CD4-positive, alpha-beta memory T cell (primary cell): ENCODE results near the gene CYP26B1. TPM values are rescaled to one million over a fixed set of nuclear protein-coding genes. Genes with fewer than 3 reads are reported as not detected.

Source experiments
- CTCF ChIA-PET: fragments of 350-600 bp; sonication (Branson Sonifier 250); formaldehyde crosslinking; loops from one replicate; lab custom pipeline; 2021; ENCODE audit warnings: inconsistent platforms; ENCODE audit not compliant: partially characterized antibody; lab: Charles Lee
- POLR2A ChIA-PET: fragments of 350-600 bp; sonication (Branson Sonifier 250); formaldehyde crosslinking; loops from one replicate; lab custom pipeline; 2021; ENCODE audit not compliant: partially characterized antibody; lab: Charles Lee
- DNase-seq, 5 donors: peaks; one replicate each; pipeline versions ENCODE4 v3.0.0 to v3.0.0-alpha.2; 2020 to 2022; ENCODE audit warnings: mixed read lengths in 1 of 5
- H3K27ac ChIP-seq: one replicate; pipeline ENCODE4 v1.7.0; 2013; ENCODE audit warnings: low read depth, low read length
- H3K27me3 ChIP-seq: 2 replicates; pipeline ENCODE4 v1.7.0; 2013; ENCODE audit warnings: mild to moderate bottlenecking, low read length, moderate library complexity; ENCODE audit not compliant: insufficient read depth
- H3K36me3 ChIP-seq: 2 replicates; pipeline ENCODE4 v1.7.0; 2013; ENCODE audit warnings: mild to moderate bottlenecking, low read length, moderate library complexity; ENCODE audit not compliant: insufficient read depth
- H3K4me1 ChIP-seq: 2 replicates; pipeline ENCODE4 v1.7.0; 2013; ENCODE audit warnings: mild to moderate bottlenecking, low read length, moderate library complexity; ENCODE audit not compliant: insufficient read depth
- H3K4me3 ChIP-seq, 2 donors: one replicate each; pipeline ENCODE4 v1.7.0; 2013; ENCODE audit warnings: low read length in 2 of 2, mild to moderate bottlenecking in 1 of 2
- H3K9me3 ChIP-seq, 2 donors: one replicate each; pipeline ENCODE4 v1.7.0; 2013; ENCODE audit warnings: low read length in 2 of 2, control low read depth in 1 of 2; ENCODE audit not compliant: control insufficient read depth in 1 of 2
- H3K27ac Mint-ChIP-seq, 7 donors: one replicate each; pipeline ENCODE4 v1.8.0; 2020 to 2021; ENCODE audit warnings: mixed read lengths in 7 of 7, mild to moderate bottlenecking in 6 of 7, inconsistent platforms in 3 of 7, moderate library complexity in 3 of 7
- H3K27me3 Mint-ChIP-seq, 2 donors: one replicate each; pipeline ENCODE4 v1.8.0; 2020 to 2021; ENCODE audit warnings: mixed read lengths in 2 of 2
- H3K36me3 Mint-ChIP-seq, 2 donors: one replicate each; pipeline ENCODE4 v1.8.0; 2020 to 2021; ENCODE audit warnings: mixed read lengths in 2 of 2, inconsistent platforms in 1 of 2, mild to moderate bottlenecking in 1 of 2
- H3K4me1 Mint-ChIP-seq, 4 donors: one replicate each; pipeline ENCODE4 v1.8.0; 2020 to 2021; ENCODE audit warnings: mixed read lengths in 4 of 4, mild to moderate bottlenecking in 1 of 4
- H3K4me3 Mint-ChIP-seq, 8 donors: one replicate each; pipeline ENCODE4 v1.8.0; 2020 to 2021; ENCODE audit warnings: mixed read lengths in 8 of 8, mild to moderate bottlenecking in 7 of 8, moderate library complexity in 6 of 8, inconsistent platforms in 3 of 8
- H3K9me3 Mint-ChIP-seq, 8 donors: one replicate each; pipeline ENCODE4 v1.8.0; 2020 to 2021; ENCODE audit warnings: mixed read lengths in 8 of 8, mild to moderate bottlenecking in 5 of 8, inconsistent platforms in 3 of 8, moderate library complexity in 1 of 8
- intact Hi-C: fragments of 100-400 bp; cut with micrococcal nuclease; formaldehyde crosslinking; loops from one replicate; pipeline ENCODE4 v1.15.1; 2023
- polyA plus RNA-seq, 2 donors: library from polyadenylated mRNA; unstranded; fragments of 300-500 nt; fragmentation: Illumina TruSeq; gene quantifications; one replicate each; pipeline ENCODE4 v1.2.3, GENCODE V29; 2021
- total RNA-seq, 2 experiments: library from RNA; stranded (reverse); gene quantifications; one replicate each; pipeline ENCODE4 v1.2.3, GENCODE V29; 2021

The CYP26B1 gene
- total and polyA plus RNA-seq, 4 experiments from 2014 or later: not detected

- no peak overlapping the region for H3K27ac Mint-ChIP-seq
- Histone ChIP-seq H3K9me3 (no peaks in the 10 kb centered on the region), H3K27me3 (no peaks in the 10 kb centered on the region), H3K36me3 (no peaks in the 10 kb centered on the region), H3K4me1 (no peaks in the 10 kb centered on the region), H3K4me3 (no peak overlapping the region), H3K27ac (no peak overlapping the region)
- H3K9me3 Mint-ChIP-seq: peaks cover 0 to 2% (median 0%) of the 10 kb centered on the region in 8 donors
- intact Hi-C loops: no loop called here
- no peaks in the 10 kb centered on the region for H3K36me3 Mint-ChIP-seq
- POLR2A ChIA-PET: no interaction called here
- no peaks in the 10 kb centered on the region for H3K4me1 Mint-ChIP-seq
- no peak overlapping the region for H3K4me3 Mint-ChIP-seq
- CTCF ChIA-PET: no interaction called here
- peaks cover 3 to 8% of the 10 kb centered on the region in 2 donors for H3K27me3 Mint-ChIP-seq
- peak in 1 of 5 donors; percentile 12 for DNase-seq
These were observed 34.4 kb downstream of the CYP26B1 start for GRCh38 chr2:72112981-72113846.

GRCh38 chr2:72112401-72112800, 35.3 kb downstream of the CYP26B1 start:
- H3K4me1 ChIP-seq: no peaks in the 10 kb centered on the region
- no peaks in the 10 kb centered on the region for H3K4me1 Mint-ChIP-seq
- H3K9me3 ChIP-seq: no peaks in the 10 kb centered on the region
- no peak overlapping the region for H3K27ac ChIP-seq
- DNase-seq: no peak
- peaks cover 3 to 8% of the 10 kb centered on the region in 2 donors for H3K27me3 Mint-ChIP-seq
- H3K36me3 ChIP-seq: no peaks in the 10 kb centered on the region
- peaks cover 0 to 2% (median 0%) of the 10 kb centered on the region in 8 donors for H3K9me3 Mint-ChIP-seq
- H3K4me3 ChIP-seq: no peak overlapping the region
- intact Hi-C loops: no loop called here
- no peaks in the 10 kb centered on the region for H3K36me3 Mint-ChIP-seq
- ChIA-PET CTCF (no interaction called here), POLR2A (no interaction called here)
- no peaks in the 10 kb centered on the region for H3K27me3 ChIP-seq
- no peak overlapping the region for H3K27ac Mint-ChIP-seq
- no peak overlapping the region for H3K4me3 Mint-ChIP-seq

- intact Hi-C loops: no loop called here
- H3K4me1 Mint-ChIP-seq: no peaks in the 10 kb centered on the region
- H3K27me3 ChIP-seq: no peaks in the 10 kb centered on the region
- H3K4me3 ChIP-seq: no peak overlapping the region
- H3K9me3 ChIP-seq: no peaks in the 10 kb centered on the region
- no peaks in the 10 kb centered on the region for H3K4me1 ChIP-seq
- CTCF ChIA-PET: no interaction called here
- no peak overlapping the region for H3K4me3 Mint-ChIP-seq
- H3K27ac Mint-ChIP-seq: no peak overlapping the region
- H3K36me3 Mint-ChIP-seq: no peaks in the 10 kb centered on the region
- no peak overlapping the region for H3K27ac ChIP-seq
- H3K27me3 Mint-ChIP-seq: peaks cover 7 to 8% of the 10 kb centered on the region in 2 donors
- no peaks in the 10 kb centered on the region for H3K36me3 ChIP-seq
- POLR2A ChIA-PET: no interaction called here
- peaks cover 0 to 2% (median 0%) of the 10 kb centered on the region in 8 donors for H3K9me3 Mint-ChIP-seq
- DNase-seq: no peak
These were observed 36.6 kb downstream of the CYP26B1 start for GRCh38 chr2:72111061-72111460.

- H3K27me3 ChIP-seq: no peaks in the 10 kb centered on the region
These were observed 37.8 kb downstream of the CYP26B1 start for GRCh38 chr2:72109904-72110303.

GRCh38 chr2:72109291-72109690, 38.4 kb downstream of the CYP26B1 start:
- H3K9me3 ChIP-seq: no peaks in the 10 kb centered on the region
- no peaks in the 10 kb centered on the region for H3K27me3 ChIP-seq
- ChIA-PET POLR2A (no interaction called here), CTCF (no interaction called here)
- no peaks in the 10 kb centered on the region for H3K36me3 ChIP-seq
- Mint-ChIP-seq H3K9me3 (peaks cover 0 to 2% (median 0%) of the 10 kb centered on the region in 8 donors), H3K4me3 (no peak overlapping the region), H3K27ac (no peak overlapping the region), H3K27me3 (peaks cover 7 to 8% of the 10 kb centered on the region in 2 donors), H3K4me1 (no peaks in the 10 kb centered on the region), H3K36me3 (no peaks in the 10 kb centered on the region)
- intact Hi-C loops: no loop called here
- no peak overlapping the region for H3K4me3 ChIP-seq
- H3K27ac ChIP-seq: no peak overlapping the region
- no peaks in the 10 kb centered on the region for H3K4me1 ChIP-seq
- no peak for DNase-seq

More at GRCh38 chr2:72109904-72110303, 37.8 kb downstream of the CYP26B1 start:
- no peaks in the 10 kb centered on the region for H3K4me1 Mint-ChIP-seq
- DNase-seq: no peak
- intact Hi-C loops: no loop called here
- Histone ChIP-seq H3K4me1 (no peaks in the 10 kb centered on the region), H3K36me3 (no peaks in the 10 kb centered on the region), H3K4me3 (no peak overlapping the region), H3K27ac (no peak overlapping the region), H3K9me3 (no peaks in the 10 kb centered on the region)
- CTCF ChIA-PET: no interaction called here
- H3K4me3 Mint-ChIP-seq: no peak overlapping the region
- peaks cover 0 to 2% (median 0%) of the 10 kb centered on the region in 8 donors for H3K9me3 Mint-ChIP-seq
- no peaks in the 10 kb centered on the region for H3K36me3 Mint-ChIP-seq
- no peak overlapping the region for H3K27ac Mint-ChIP-seq
- POLR2A ChIA-PET: no interaction called here
- H3K27me3 Mint-ChIP-seq: peaks cover 7 to 8% of the 10 kb centered on the region in 2 donors

GRCh38 chr2:72108121-72108520, 39.5 kb downstream of the CYP26B1 start:
- Mint-ChIP-seq H3K4me3 (no peak overlapping the region), H3K9me3 (peaks cover 0 to 2% (median 0%) of the 10 kb centered on the region in 8 donors), H3K36me3 (no peaks in the 10 kb centered on the region), H3K27ac (peak overlapping the region in 1 of 7 donors; percentile 44), H3K4me1 (no peaks in the 10 kb centered on the region), H3K27me3 (peaks cover 7 to 11% of the 10 kb centered on the region in 2 donors)
- no peaks in the 10 kb centered on the region for H3K4me1 ChIP-seq
- ChIA-PET CTCF (no interaction called here), POLR2A (no interaction called here)
- intact Hi-C loops: no loop called here
- H3K27ac ChIP-seq: no peak overlapping the region
- DNase-seq: no peak
- H3K4me3 ChIP-seq: no peak overlapping the region
- H3K27me3 ChIP-seq: no peaks in the 10 kb centered on the region
- no peaks in the 10 kb centered on the region for H3K36me3 ChIP-seq
- no peaks in the 10 kb centered on the region for H3K9me3 ChIP-seq

GRCh38 chr2:72106978-72107377, 40.7 kb downstream of the CYP26B1 start:
- intact Hi-C loops: no loop called here
- no peaks in the 10 kb centered on the region for H3K36me3 Mint-ChIP-seq
- no peak overlapping the region for H3K4me3 Mint-ChIP-seq
- no peak overlapping the region for H3K27ac ChIP-seq
- no peak overlapping the region for H3K4me3 ChIP-seq
- H3K27me3 ChIP-seq: no peaks in the 10 kb centered on the region
- H3K9me3 Mint-ChIP-seq: peaks cover 0 to 2% (median 0%) of the 10 kb centered on the region in 8 donors
- H3K27ac Mint-ChIP-seq: no peak overlapping the region
- no peaks in the 10 kb centered on the region for H3K9me3 ChIP-seq
- no peaks in the 10 kb centered on the region for H3K36me3 ChIP-seq
- ChIA-PET CTCF (no interaction called here), POLR2A (no interaction called here)
- DNase-seq: no peak
- H3K4me1 Mint-ChIP-seq: no peaks in the 10 kb centered on the region
- H3K27me3 Mint-ChIP-seq: peaks cover 7 to 11% of the 10 kb centered on the region in 2 donors
- no peaks in the 10 kb centered on the region for H3K4me1 ChIP-seq
